Measurements from ENCODE around the gene RBM7.

The RBM7 gene

GRCh38 chr11:114448749-114449482 is 48.5 kb downstream of the RBM7 start:
- DNase-seq (ENCODE audit: low read depth), result no peak

- no peak for DNase-seq (ENCODE audit: low read depth)
Measured at GRCh38 chr11:114449845-114450244, 49.4 kb downstream of the RBM7 start.

- DNase-seq (ENCODE audit: low read depth), result no peak
Measured at GRCh38 chr11:114452399-114452798, 51.9 kb downstream of the RBM7 start.
